ENCODE results near the gene HELZ. TPM values are rescaled to one million over a fixed set of nuclear protein-coding genes. Genes with fewer than 3 reads are reported as not detected.

The HELZ gene
- total RNA-seq, 6 donors from 2014 or later, result 52.1 to 166 (median 60.8) TPM

DNA sequence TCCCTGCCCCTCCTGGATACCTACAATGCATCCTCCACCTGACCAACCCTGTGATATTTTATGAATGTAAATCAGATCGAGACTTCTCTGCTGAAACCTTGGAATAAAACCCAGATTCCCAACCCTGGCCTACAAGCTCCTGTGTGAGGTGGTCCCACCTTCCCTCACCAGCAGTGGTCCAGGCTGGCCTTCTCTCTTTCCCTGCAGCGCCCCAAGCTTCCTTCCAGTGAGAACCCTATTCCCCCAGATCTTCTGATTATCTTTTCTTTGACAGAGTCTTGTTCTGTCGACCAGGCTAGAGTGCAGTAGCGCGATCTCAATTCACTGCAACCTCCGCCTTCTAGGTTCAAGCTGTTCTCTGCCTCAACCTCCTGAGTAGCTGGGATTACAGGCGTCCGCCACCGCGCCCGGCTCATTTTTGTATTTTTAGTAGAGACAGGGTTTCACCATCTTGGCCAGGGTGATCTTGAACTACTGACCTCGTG lies 2.5 kb upstream of the HELZ start:
- no peak for TF ChIP-seq POLR2A (IDR thresholded peaks at IDR 0.05)
- TF ChIP-seq CTCF (IDR thresholded peaks at IDR 0.05), result no peak
- no peak for TF ChIP-seq EP300 (IDR thresholded peaks at IDR 0.05)
- TF ChIP-seq POLR2AphosphoS5 (IDR thresholded peaks at IDR 0.05), result no peak
- Histone ChIP-seq H3K27ac (peak overlapping the region in 2 of 4 donors; percentile 95 to 99), H3K4me3 (no peak overlapping the region), H3K27me3 (no peaks in the 10 kb centered on the region), H3K36me3 (no peaks in the 10 kb centered on the region), H3K9me3 (no peaks in the 10 kb centered on the region), H3K4me1 (peaks cover 15 to 37% (median 30%) of the 10 kb centered on the region in 4 donors)
- ATAC-seq (ENCODE audit: low FRiP score in 2 of 2) (no peak), DNase-seq (no peak)
- WGBS, 2 donors, result 96 to 98% methylated on average over 12 of the region's 12 CpGs

- Histone ChIP-seq H3K36me3 (peaks cover 0 to 3% (median 0%) of the 10 kb centered on the region in 4 donors), H3K4me1 (peaks cover 18 to 40% (median 35%) of the 10 kb centered on the region in 4 donors), H3K27me3 (no peaks in the 10 kb centered on the region), H3K9me3 (no peaks in the 10 kb centered on the region), H3K27ac (peak overlapping the region; percentile 89 to 99 (median 94)), H3K4me3 (peak overlapping the region in 3 of 4 donors; percentile 73 to 95 (median 89))
- WGBS, 2 donors, result 39 to 54% methylated on average over 12 to 16 of the region's 17 CpGs
- peak in 1 of 4 donors; percentile 60 for TF ChIP-seq EP300 (IDR thresholded peaks at IDR 0.05)
- peak in 1 of 4 donors; percentile 44 for TF ChIP-seq POLR2A (IDR thresholded peaks at IDR 0.05)
- no peak for TF ChIP-seq CTCF (IDR thresholded peaks at IDR 0.05)
- TF ChIP-seq POLR2AphosphoS5 (IDR thresholded peaks at IDR 0.05), result peak in 1 of 2 donors; percentile 63
- DNase-seq (peak in 1 of 2 donors; percentile 91), ATAC-seq (ENCODE audit: low FRiP score in 2 of 2) (peak; percentile 25 to 89)
These were observed 1.8 kb upstream of the HELZ start for GRCh38 chr17:67246653-67247415.

DNA sequence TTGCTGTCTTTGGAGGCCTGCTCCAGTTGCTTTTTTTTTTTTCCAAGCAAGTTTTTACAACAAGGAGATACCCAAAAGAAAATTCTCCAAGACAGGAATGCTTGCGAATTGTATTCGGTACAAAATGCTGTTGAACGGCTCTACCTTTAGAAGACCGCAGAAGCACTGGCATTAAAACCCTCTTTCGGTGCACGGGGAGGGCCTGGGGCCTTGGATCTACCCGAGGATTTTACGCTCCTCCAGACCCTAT lies 1.3 kb upstream of the HELZ start:
- TF ChIP-seq POLR2A (IDR thresholded peaks at IDR 0.05), result no peak
- TF ChIP-seq CTCF (IDR thresholded peaks at IDR 0.05), result no peak
- TF ChIP-seq EP300 (IDR thresholded peaks at IDR 0.05), result no peak
- TF ChIP-seq POLR2AphosphoS5 (IDR thresholded peaks at IDR 0.05), result no peak
- Histone ChIP-seq H3K4me3 (peak overlapping the region in 3 of 4 donors; percentile 73 to 95 (median 89)), H3K27me3 (no peaks in the 10 kb centered on the region), H3K36me3 (peaks cover 0 to 7% (median 0%) of the 10 kb centered on the region in 4 donors), H3K9me3 (no peaks in the 10 kb centered on the region), H3K27ac (peak overlapping the region; percentile 89 to 99 (median 94)), H3K4me1 (peaks cover 23 to 45% (median 40%) of the 10 kb centered on the region in 4 donors)
- ATAC-seq (ENCODE audit: low FRiP score in 2 of 2) (no peak), DNase-seq (no peak)
- WGBS, 2 donors, result 40 to 52% methylated on average over 8 of the region's 8 CpGs

DNA sequence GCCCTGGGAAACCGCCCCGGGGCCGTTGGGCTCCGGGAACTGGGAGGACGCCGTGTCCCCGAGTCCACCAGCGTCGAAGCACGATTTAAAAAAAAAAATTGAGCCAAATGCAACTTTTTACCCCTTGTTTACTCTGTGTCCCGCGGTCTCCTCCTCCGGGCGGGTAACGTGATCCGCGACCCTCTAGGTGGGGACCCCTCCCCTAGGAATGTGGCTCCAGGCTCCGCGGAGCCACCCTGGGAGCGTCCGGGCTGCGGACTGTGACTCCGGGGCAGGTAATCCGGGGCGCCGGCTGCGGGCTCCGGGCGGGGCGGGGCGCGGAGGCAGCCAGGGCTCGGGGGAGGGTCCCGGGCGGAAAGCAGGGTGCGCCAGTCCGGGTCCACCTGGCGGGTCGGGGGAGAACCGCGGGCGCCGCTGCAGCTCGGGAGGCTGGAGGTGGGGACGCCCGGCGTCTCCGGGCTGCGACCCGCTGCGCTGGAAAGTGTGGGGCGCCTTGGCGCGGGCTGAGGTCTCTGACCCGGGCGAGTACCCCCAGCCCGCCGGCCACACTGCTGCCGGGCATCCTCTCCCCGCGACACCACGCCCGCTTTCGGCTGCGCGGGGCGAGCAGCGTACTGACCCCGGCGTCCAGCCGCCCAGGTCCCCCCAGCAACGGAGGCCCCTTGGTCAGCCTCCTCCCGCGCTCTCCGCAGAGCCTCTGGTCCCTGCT lies 852 bp upstream of the HELZ start:
- DNase-seq (peak; percentile 43 to 90), ATAC-seq (ENCODE audit: low FRiP score in 2 of 2) (peak; percentile 34 to 50)
- peaks cover 0 to 12% (median 0%) of the 10 kb centered on the region in 4 donors for H3K36me3 ChIP-seq
- no peaks in the 10 kb centered on the region for H3K9me3 ChIP-seq
- peaks cover 28 to 50% (median 45%) of the 10 kb centered on the region in 4 donors for H3K4me1 ChIP-seq
- 1 to 6% methylated on average over 14 to 25 of the region's 75 CpGs for WGBS, 2 donors
- H3K27me3 ChIP-seq, result no peaks in the 10 kb centered on the region
- H3K4me3 ChIP-seq, result peak overlapping the region; percentile 73 to 95 (median 83)
- peak in 1 of 4 donors; percentile 30 for TF ChIP-seq POLR2A (IDR thresholded peaks at IDR 0.05)
- TF ChIP-seq EP300 (IDR thresholded peaks at IDR 0.05), result no peak
- no peak for TF ChIP-seq POLR2AphosphoS5 (IDR thresholded peaks at IDR 0.05)
- TF ChIP-seq CTCF (IDR thresholded peaks at IDR 0.05), result peak in 1 of 6 experiments; percentile 35
- peak overlapping the region; percentile 89 to 99 (median 94) for H3K27ac ChIP-seq
